ENCODE data around the gene PHLDA2. TPM values are rescaled to one million over a fixed set of nuclear protein-coding genes. Genes with fewer than 3 reads are reported as not detected.

Gene PHLDA2, protein sequence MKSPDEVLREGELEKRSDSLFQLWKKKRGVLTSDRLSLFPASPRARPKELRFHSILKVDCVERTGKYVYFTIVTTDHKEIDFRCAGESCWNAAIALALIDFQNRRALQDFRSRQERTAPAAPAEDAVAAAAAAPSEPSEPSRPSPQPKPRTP
- 30.8 and 34.4 TPM in 2 replicates for total RNA-seq (2014; rRNA removed; shearing (Covaris generic))

DNA sequence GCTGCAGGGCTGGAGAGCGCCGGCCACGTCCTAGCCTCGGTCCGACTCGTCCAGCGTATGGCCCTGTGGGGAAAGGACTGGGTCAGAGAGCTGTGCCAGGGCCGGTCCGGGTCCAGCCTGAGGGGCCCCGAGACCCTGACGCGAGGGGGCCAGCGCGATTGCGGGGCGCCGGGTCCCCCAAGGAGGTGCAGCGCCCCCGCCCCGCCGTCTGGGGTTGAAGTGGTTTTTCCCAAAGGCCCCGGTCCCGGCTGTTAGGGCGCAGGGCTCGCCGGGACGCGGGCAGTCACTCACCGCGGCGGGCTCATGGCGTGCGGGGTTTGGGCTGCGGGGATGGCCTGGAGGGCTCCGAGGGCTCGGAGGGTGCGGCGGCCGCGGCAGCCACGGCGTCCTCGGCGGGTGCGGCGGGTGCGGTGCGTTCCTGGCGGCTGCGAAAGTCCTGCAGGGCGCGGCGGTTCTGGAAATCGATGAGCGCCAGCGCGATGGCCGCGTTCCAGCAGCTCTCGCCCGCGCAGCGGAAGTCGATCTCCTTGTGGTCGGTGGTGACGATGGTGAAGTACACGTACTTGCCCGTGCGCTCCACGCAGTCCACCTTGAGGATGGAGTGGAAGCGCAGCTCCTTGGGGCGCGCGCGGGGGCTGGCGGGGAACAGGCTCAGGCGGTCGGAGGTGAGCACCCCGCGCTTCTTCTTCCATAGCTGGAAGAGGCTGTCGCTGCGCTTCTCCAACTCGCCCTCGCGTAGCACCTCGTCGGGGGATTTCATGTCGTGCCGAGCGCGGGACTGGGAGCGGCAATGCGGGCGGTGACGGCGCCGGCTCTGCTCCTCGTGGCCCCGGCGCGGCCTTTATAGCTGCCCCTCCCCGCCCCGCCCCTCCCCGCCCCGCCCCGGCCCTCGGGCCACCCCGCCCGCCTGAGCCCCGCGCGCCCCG lies at the start of gene PHLDA2:
TSS of gene PHLDA2 (minus strand) at position 816 of the 926 bp plus-strand sequence. CDS start at position 760, 56 bp downstream.
- DNase-seq (ENCODE audit: low spot score), result peak; percentile 68

DNA sequence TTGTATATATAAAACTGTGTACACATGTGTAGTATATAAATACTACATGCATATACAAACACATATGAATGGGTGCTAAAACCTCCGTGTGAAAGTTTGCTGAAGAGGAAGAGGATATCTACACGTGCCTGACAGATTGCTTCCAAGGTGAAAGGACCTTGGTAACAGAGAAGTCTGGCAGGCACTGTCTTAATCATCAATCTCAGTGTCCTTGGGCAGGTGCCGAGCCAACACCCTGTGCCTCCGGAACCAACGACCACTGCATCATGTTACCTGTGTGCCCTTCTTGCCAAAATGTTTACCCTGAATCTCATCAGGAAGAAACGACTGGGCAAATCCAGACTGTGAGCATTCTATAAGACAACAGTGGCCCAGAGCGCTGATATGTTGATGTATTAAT lies 47.9 kb upstream of the PHLDA2 start:
- DNase-seq (ENCODE audit: low spot score), result no peak

DNA sequence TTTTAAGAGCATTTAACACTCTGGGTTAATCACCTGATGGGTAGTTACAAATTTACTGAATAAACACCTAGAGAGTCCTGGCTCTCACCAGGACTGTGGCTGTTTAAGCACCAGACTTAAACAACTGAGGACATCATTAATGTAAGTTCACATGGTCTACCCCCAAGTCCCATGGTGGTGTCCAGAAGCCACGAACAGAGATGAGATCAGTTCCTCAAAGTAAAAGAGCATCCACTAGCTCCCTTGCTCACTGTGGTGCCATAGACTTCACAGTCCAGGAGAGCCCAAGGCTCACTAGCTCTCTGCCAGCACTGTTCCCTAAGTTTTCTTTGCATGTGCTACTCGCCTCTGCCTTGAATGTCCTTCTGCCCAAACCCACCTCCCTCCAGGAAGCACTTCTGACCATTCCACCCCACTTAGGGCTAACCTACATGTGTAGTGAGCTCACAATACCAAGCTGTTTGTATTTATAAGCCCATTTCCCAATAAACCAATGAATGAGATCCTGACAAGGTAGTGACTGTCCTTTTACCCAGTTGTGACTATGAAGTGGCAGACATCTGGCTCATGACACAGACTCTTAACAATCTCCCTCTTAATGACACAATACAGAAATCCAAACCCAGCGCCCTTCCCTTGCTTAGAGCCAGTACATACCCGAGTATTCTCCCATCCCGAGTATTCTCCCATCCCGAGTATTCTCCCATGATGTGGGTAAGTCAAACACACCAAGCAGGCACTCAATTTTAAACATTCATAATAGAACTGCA lies 47.3 kb upstream of the PHLDA2 start:
- no peak for DNase-seq (ENCODE audit: low spot score)

DNA sequence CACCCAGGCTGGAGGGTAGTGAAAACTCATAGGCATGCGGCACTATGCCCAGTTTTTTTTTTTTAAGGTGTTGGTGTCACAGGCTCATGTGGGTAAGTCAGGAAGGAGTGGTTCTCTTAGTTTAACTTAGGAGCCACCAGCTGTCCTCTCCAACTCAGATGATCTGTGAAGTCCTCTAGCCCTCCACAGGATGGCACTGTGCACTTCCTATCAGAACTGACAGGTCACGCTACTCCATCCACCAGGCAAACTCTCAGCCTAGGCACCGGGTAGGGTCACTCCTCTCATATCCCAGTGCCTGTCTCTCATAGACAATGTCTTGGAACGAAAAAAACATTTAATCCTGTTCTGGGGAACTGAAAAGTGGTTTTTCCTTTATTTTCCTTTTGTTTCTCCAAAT lies 46.4 kb upstream of the PHLDA2 start:
- peak; percentile 36 for DNase-seq (ENCODE audit: low spot score)

- DNase-seq (ENCODE audit: low spot score), result no peak
Measured at GRCh38 chr11:2974272-2974671, 45.1 kb upstream of the PHLDA2 start.

GRCh38 chr11:2968341-2968900 lies 39.2 kb upstream of the PHLDA2 start:
- no peak for DNase-seq (ENCODE audit: low spot score)

DNA sequence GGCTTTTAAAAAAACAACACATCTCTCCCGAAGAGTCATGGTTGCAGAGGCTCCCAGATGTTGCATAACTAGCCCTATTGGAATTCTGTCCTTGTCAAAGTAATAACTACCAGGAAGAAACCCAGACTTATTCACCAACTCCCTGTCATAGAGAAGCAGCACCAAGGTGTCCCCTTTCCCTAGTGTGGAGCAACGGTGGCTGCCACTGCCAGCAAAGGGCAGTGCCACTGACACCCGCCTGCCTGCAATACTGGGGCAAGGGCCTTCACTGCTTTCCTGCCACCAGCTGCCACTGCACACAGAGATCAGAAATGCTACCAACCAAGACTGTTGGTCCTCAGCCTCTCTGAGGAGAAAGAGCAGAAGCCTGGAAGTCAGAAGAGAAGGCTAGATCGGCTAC lies 35.6 kb upstream of the PHLDA2 start:
- no peak for DNase-seq (ENCODE audit: low spot score)

DNA sequence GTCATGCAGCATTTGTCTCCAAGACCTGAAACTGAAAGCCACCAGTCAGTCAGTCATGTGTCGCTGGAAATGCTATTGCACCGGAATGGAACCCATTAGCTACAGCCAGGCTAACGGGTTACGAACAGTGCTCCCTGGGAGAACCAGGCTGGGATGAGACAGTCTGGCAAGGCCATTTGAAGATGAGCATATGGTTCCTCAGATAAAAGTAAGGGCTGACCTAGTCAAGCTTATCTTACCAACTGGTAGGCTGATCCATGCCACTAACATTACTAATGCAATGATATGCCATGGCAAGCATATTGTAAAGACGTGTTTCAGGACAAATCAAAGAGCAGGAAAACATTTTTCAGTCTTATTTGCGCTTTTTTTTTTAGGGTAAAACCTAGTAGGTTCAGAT lies 34.5 kb upstream of the PHLDA2 start:
- no peak for DNase-seq (ENCODE audit: low spot score)

- no peak for DNase-seq (ENCODE audit: low spot score)
Measured at GRCh38 chr11:2963112-2963754, 34.0 kb upstream of the PHLDA2 start.

- DNase-seq (ENCODE audit: low spot score), result no peak
Measured at GRCh38 chr11:2961080-2961479, 31.9 kb upstream of the PHLDA2 start.

- DNase-seq (ENCODE audit: low spot score), result no peak
Measured at GRCh38 chr11:2960139-2960538, 30.9 kb upstream of the PHLDA2 start.

- no peak for DNase-seq (ENCODE audit: low spot score)
Measured at GRCh38 chr11:2958251-2958650, 29.0 kb upstream of the PHLDA2 start.

- no peak for DNase-seq (ENCODE audit: low spot score)
Measured at GRCh38 chr11:2955906-2956476, 26.8 kb upstream of the PHLDA2 start.

DNA sequence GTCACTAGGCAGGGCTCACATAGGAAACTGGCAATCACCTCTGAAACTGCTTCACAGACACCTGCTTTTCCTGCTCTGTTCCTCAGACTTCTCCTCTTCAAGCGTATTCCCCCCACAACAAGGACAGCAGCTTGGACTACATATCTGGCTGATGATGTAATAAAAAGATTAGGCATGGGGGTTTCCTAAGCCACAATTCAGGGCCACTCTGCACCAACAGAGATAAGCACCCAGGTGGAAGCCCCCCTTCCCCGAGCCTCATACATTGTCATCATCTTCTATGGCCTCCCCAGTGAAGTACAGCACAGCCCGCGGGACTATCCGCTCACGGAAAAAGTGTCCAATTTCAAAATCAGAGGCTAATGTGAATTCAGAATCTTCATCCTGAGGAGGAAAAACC lies 25.0 kb upstream of the PHLDA2 start:
- DNase-seq (ENCODE audit: low spot score), result peak; percentile 58

DNA sequence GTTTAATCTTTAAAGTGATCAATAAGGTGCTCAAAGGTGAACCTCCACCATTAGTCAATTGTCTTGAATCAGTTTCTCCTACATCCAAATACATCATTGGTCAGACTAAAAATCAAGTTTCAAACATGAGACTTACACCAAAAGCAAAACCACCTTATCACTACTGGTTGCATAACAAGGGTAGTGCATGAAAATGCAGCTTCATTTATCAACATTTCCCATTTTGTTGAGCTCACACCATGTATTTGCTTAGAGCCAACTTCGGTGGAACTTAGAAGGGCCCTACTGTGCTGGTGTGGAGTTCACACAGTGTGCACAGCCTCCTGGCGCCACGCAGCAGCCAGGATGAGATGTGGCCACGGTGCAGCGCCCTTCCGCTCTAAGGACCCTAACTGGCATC lies 23.1 kb upstream of the PHLDA2 start:
- DNase-seq (ENCODE audit: low spot score), result no peak

DNA sequence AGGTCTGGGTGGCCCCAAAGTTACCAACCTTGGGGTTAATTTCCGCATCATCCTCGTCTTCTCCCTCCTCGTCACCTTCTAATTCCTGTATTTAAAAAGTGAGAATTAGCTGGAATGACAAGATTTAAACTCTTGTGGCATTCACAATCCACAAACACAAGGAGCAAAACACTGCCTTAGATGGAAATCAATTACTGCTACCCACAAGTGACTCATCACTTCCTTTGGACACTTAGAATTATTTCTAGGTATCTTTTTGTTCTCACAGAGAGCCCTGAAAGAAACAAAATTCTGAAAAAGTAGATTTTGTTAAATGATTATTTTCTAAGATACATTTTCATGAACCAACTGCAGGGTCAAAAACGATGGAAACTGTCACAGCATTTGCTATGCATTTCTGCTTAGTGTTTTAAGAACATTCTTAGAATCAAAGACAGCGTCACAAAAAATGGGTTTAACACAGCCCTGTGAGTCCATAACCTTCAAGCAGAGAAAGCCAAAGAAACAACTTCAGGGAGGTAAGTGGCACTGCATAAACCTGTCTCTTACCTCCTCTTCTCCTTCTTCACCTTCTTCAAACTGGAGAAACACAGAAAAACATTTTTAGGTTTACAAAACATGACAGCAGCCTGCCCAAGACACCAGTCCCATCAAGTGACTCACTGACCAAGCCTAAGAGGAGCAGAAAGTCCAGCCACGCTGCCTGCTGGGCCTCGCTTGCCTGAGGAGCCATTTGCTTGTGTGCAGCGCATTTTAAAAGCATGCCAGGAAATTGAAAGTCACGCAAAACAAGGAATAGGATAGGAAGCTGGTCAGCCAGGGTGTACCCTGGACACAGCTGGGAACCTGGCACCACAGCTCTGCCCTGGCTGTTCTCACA lies 22.3 kb upstream of the PHLDA2 start:
- peak; percentile 87 for DNase-seq (ENCODE audit: low spot score)

GRCh38 chr11:2950825-2951224 lies 21.6 kb upstream of the PHLDA2 start:
- no peak for DNase-seq (ENCODE audit: low spot score)

DNA sequence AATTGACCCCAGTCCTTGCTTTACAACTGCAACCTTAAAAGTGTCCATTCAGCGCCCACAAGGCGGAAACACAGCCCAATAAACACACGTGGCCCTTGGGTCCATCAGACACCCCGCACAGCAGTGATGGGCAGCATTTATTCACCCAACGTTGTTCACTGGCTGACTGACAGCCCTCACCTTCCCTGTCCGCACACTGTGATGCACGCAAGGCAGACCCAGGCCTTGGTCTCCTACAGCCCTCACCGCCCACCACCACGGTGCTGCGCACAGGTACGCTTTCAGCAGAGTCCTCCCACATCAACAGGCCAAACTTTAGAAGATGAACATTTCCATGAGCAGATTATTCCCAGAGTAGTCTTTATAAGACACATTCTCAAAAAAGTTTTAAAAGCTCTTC lies 20.7 kb upstream of the PHLDA2 start:
- DNase-seq (ENCODE audit: low spot score), result no peak

- no peak for DNase-seq (ENCODE audit: low spot score)
Measured at GRCh38 chr11:2947744-2948143, 18.5 kb upstream of the PHLDA2 start.

DNA sequence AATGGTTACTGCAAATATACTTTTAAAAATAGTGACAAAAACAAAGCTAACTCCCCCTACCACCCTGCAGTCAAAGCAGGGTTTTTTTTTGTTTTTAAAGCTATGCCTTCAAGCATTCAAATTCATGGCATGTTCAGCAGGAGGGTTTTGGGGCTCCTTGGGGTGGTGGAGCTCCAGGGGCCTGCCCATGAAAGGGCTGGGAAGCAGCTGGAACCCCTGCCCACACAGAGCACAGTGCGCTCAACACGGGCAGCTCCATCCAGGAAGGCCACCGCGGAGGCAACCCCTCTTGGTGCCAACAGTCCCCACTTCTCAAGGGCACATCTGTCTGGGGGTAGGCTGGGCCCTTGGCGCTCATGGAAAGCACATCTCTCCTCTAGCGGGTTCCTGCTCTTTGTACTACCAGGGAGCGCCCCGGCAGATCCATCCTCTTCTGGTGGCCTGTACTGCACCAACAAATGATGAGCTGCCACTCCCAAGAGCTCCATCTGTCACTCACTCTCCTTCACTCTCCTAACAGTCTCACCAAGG lies 16.6 kb upstream of the PHLDA2 start:
- no peak for DNase-seq (ENCODE audit: low spot score)

Data from A172 (cell line).